SH-SY5Y (cell line): Measurements from ENCODE around the gene NARS2.

Experiments used
- GATA2 ChIP-seq: IDR thresholded peaks from 2 replicates; pipeline ENCODE4 v1.6.1; 2011; ENCODE audit warnings: mild to moderate bottlenecking, low read depth, low read length
- GATA3 ChIP-seq: IDR thresholded peaks from 2 replicates; pipeline ENCODE4 v1.6.1; 2011; ENCODE audit warnings: low read depth, mild to moderate bottlenecking, low read length, moderate library complexity

DNA sequence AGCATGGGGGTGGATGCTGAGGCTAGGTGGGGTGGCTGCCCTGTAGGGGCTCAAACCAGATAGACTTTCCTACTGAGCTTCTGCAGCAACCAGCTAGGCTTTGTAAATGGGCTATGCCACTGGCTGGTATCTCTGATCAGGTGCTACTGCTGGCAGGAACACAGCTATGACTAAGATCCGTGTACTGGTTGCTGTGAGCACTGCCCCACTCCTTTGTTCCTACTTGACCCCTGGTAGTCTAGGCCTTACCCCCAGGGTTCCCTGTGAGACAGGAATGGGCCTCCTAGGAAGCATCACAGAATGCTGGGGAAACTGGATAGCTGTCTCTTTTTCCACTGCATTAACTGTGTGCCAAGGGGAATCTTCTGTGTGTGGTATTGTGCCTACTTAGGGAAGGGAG lies 98.6 kb downstream of the NARS2 start:
- TF ChIP-seq GATA3 (no peak), GATA2 (no peak)
